H1 (cell line): ENCODE results near the gene MAP2K5. TPM values are rescaled to one million over a fixed set of nuclear protein-coding genes. Genes with fewer than 3 reads are reported as not detected.

Experiments
- CTCF ChIA-PET: fragments of 300-600 bp; sonication (Branson Sonifier 250); formaldehyde crosslinking; loops from one replicate; lab custom pipeline; 2021; ENCODE audit not compliant: partially characterized antibody; lab: Charles Lee
- POLR2A ChIA-PET: fragments of 300-600 bp; sonication (Branson Sonifier 250); formaldehyde crosslinking; loops from one replicate; lab custom pipeline; 2021; ENCODE audit warnings: inconsistent platforms; ENCODE audit not compliant: partially characterized antibody; lab: Charles Lee
- DNase-seq, 2 experiments: peaks; one replicate each; pipeline versions ENCODE4 v3.0.0 to v3.0.0-alpha.2; 2010 to 2022; ENCODE audit warnings: low spot score in 2 of 2, low read depth in 1 of 2, mixed read lengths in 1 of 2
- FAIRE-seq: peaks from 2 replicates; lab custom pipeline; 2011; peaks lifted over from hg19 to GRCh38; lab: Jason Lieb, UNC
- H2AFZ ChIP-seq: 2 replicates; pipeline ENCODE4 v1.8.1; 2012; ENCODE audit warnings: low read length, inconsistent platforms
- H2AK5ac ChIP-seq: 2 replicates; pipeline ENCODE4 v1.6.1; 2013; ENCODE audit warnings: low read depth, low read length
- H2BK120ac ChIP-seq: replicated peaks from 2 replicates; pipeline ENCODE3; 2013; ENCODE audit warnings: low read depth, low read length, inconsistent platforms
- H2BK12ac ChIP-seq: 2 replicates; pipeline ENCODE4 v1.6.1; 2013; ENCODE audit warnings: low read depth, low read length
- H2BK15ac ChIP-seq: 2 replicates; pipeline ENCODE4 v1.6.1; 2013; ENCODE audit warnings: low read length
- H2BK20ac ChIP-seq: 2 replicates; pipeline ENCODE4 v1.6.1; 2013; ENCODE audit warnings: low read length
- H2BK5ac ChIP-seq: 2 replicates; pipeline ENCODE4 v1.6.1; 2013; ENCODE audit warnings: low read depth, low read length
- H3K14ac ChIP-seq: 2 replicates; pipeline ENCODE4 v1.6.1; 2013; ENCODE audit warnings: inconsistent platforms; ENCODE audit not compliant: insufficient read length
- H3K18ac ChIP-seq: 2 replicates; pipeline ENCODE4 v1.6.1; 2013; ENCODE audit warnings: low read length; ENCODE audit errors: extremely low read depth
- H3K23ac ChIP-seq: 2 replicates; pipeline ENCODE4 v1.6.1; 2013; ENCODE audit warnings: inconsistent platforms; ENCODE audit not compliant: insufficient read length
- H3K23me2 ChIP-seq: 2 replicates; pipeline ENCODE4 v1.6.1; 2013; ENCODE audit warnings: low read depth, low read length
- H3K27ac ChIP-seq: 2 replicates; pipeline ENCODE4 v1.6.1; 2011; ENCODE audit warnings: low read depth, low read length, inconsistent platforms
- H3K27me3 ChIP-seq, 4 experiments: replicated peaks in 1 of 4; 1 replicate in 1 of 4; 2 replicates in 3 of 4; pipeline versions ENCODE4 v1.6.1 to v1.8.1; 2011 to 2013; ENCODE audit warnings: low read length in 3 of 4, mild to moderate bottlenecking in 3 of 4, inconsistent platforms in 2 of 4, mixed read lengths in 2 of 4, moderate library complexity in 1 of 4; ENCODE audit not compliant: control insufficient read depth in 3 of 4, insufficient read depth in 3 of 4; ENCODE audit errors: extremely low read depth in 1 of 4
- H3K36me3 ChIP-seq, 4 experiments: 2 replicates each; pipeline versions ENCODE4 v1.6.1 to v1.8.1; 2011 to 2013; ENCODE audit warnings: mild to moderate bottlenecking in 4 of 4, low read length in 3 of 4, moderate library complexity in 2 of 4, control low read depth in 1 of 4, inconsistent platforms in 1 of 4; ENCODE audit not compliant: insufficient read depth in 4 of 4, control insufficient read depth in 2 of 4
- H3K4ac ChIP-seq: replicated peaks from 2 replicates; pipeline ENCODE3; 2013; ENCODE audit warnings: low read length, low read depth, mixed read lengths, inconsistent platforms; ENCODE audit not compliant: insufficient read length
- H3K4me1 ChIP-seq, 4 experiments: replicated peaks in 1 of 4; 1 replicate in 1 of 4; 2 replicates in 3 of 4; pipeline versions ENCODE4 v1.6.1 to v1.8.1; 2011 to 2013; ENCODE audit warnings: low read length in 3 of 4, inconsistent platforms in 2 of 4, mixed read lengths in 1 of 4; ENCODE audit not compliant: insufficient read depth in 4 of 4, control insufficient read depth in 3 of 4
- H3K4me2 ChIP-seq, 2 experiments: 2 replicates each; pipeline versions ENCODE4 v1.6.1 to v1.8.1; 2011 to 2013; ENCODE audit warnings: low read depth in 2 of 2, low read length in 2 of 2, control low read depth in 1 of 2, inconsistent platforms in 1 of 2, mild to moderate bottlenecking in 1 of 2; ENCODE audit not compliant: insufficient read depth in 1 of 2
- H3K4me3 ChIP-seq, 4 experiments: fragments of 200-600, 300-600 bp in 1 of 4; sonication (generic), shearing (Covaris generic), sonication (Bioruptor Twin) in 1 of 4; 2 replicates each; pipeline versions ENCODE4 v1.5.1 to v1.8.1; 2011 to 2016; ENCODE audit warnings: low read length in 4 of 4, low read depth in 3 of 4, control low read depth in 2 of 4, inconsistent platforms in 2 of 4, mild to moderate bottlenecking in 2 of 4, mixed read lengths in 1 of 4, moderate library complexity in 1 of 4; ENCODE audit not compliant: insufficient read depth in 2 of 4; ENCODE audit errors: extremely low read depth in 1 of 4
- H3K56ac ChIP-seq: replicated peaks from 2 replicates; pipeline ENCODE3; 2013; ENCODE audit warnings: low read depth, mild to moderate bottlenecking, mixed read lengths, low read length, inconsistent platforms; ENCODE audit not compliant: insufficient read length
- H3K79me1 ChIP-seq: 2 replicates; pipeline ENCODE4 v1.6.1; 2013; ENCODE audit warnings: low read depth, low read length, control low read depth
- H3K79me2 ChIP-seq, 2 experiments: 2 replicates each; pipeline versions ENCODE4 v1.6.1 to v1.8.1; 2012 to 2013; ENCODE audit warnings: low read length in 2 of 2, mild to moderate bottlenecking in 2 of 2, inconsistent platforms in 1 of 2; ENCODE audit not compliant: insufficient read depth in 2 of 2, control insufficient read depth in 1 of 2
- H3K9ac ChIP-seq, 4 experiments: replicated peaks in 1 of 4; 1 replicate in 1 of 4; 2 replicates in 3 of 4; pipeline versions ENCODE4 v1.6.1 to v1.8.1; 2011 to 2013; ENCODE audit warnings: low read depth in 3 of 4, low read length in 3 of 4, control low read depth in 2 of 4, mild to moderate bottlenecking in 2 of 4, moderate library complexity in 2 of 4, inconsistent platforms in 1 of 4; ENCODE audit errors: extremely low read depth in 1 of 4
- H3K9me3 ChIP-seq, 2 experiments: 2 replicates each; pipeline versions ENCODE4 v1.6.1 to v1.8.1; 2012 to 2013; ENCODE audit warnings: mild to moderate bottlenecking in 2 of 2, moderate library complexity in 2 of 2, control low read depth in 1 of 2, inconsistent platforms in 1 of 2, low read depth in 1 of 2, low read length in 1 of 2, mixed read lengths in 1 of 2; ENCODE audit not compliant: insufficient read depth in 2 of 2
- H4K20me1 ChIP-seq, 2 experiments: replicated peaks in 1 of 2; 2 replicates each; pipeline versions ENCODE3 to v1.8.1; 2011 to 2013; ENCODE audit warnings: inconsistent platforms in 2 of 2, low read length in 2 of 2, mild to moderate bottlenecking in 1 of 2; ENCODE audit not compliant: insufficient read depth in 2 of 2, control insufficient read depth in 1 of 2
- H4K5ac ChIP-seq: 2 replicates; pipeline ENCODE4 v1.6.1; 2013; ENCODE audit warnings: low read length, low read depth, mixed read lengths, inconsistent platforms; ENCODE audit not compliant: insufficient read length
- H4K8ac ChIP-seq: 2 replicates; pipeline ENCODE4 v1.8.0; 2013; ENCODE audit warnings: mild to moderate bottlenecking, moderate library complexity, low read length, inconsistent platforms; ENCODE audit not compliant: insufficient read depth; ENCODE audit errors: extremely low read depth
- H4K91ac ChIP-seq: replicated peaks from 2 replicates; pipeline ENCODE3; 2013; ENCODE audit warnings: low read length, mixed read lengths, inconsistent platforms; ENCODE audit not compliant: insufficient read length
- BRCA1 ChIP-seq: IDR thresholded peaks from 2 replicates; pipeline ENCODE4 v1.6.1; 2012; ENCODE audit warnings: low read depth, low read length, improper control_type of control experiment
- CHD1 ChIP-seq: IDR thresholded peaks from 2 replicates; pipeline ENCODE4 v1.6.1; 2012; ENCODE audit warnings: low read depth, low read length, improper control_type of control experiment
- EZH2 ChIP-seq: fragments of 200-600 bp; sonication (generic); IDR thresholded peaks from 2 replicates; pipeline ENCODE4 v1.7.1; 2012; ENCODE audit warnings: low read depth, mild to moderate bottlenecking, moderate library complexity, low read length, inconsistent platforms; ENCODE audit not compliant: severe bottlenecking
- HDAC2 ChIP-seq, 2 experiments: fragments of 300-600 bp in 1 of 2; sonication (generic) in 1 of 2; IDR thresholded peaks; 2 replicates each; pipeline ENCODE4 v1.6.1; 2011 to 2012; ENCODE audit warnings: low read depth in 2 of 2, low read length in 2 of 2, mild to moderate bottlenecking in 2 of 2, moderate library complexity in 2 of 2, borderline replicate concordance in 1 of 2, inconsistent platforms in 1 of 2
- JUN ChIP-seq: IDR thresholded peaks from 2 replicates; pipeline ENCODE4 v1.6.1; 2011; ENCODE audit warnings: low read depth, mild to moderate bottlenecking, improper control_type of control experiment, low read length
- KDM1A ChIP-seq: fragments of 200-600, 300-600 bp; sonication (generic); IDR thresholded peaks from 2 replicates; pipeline ENCODE4 v1.7.1; 2016; ENCODE audit warnings: mild to moderate bottlenecking, low read length, borderline replicate concordance
- MAFK ChIP-seq: IDR thresholded peaks from 2 replicates; pipeline ENCODE4 v1.6.1; 2012; ENCODE audit warnings: low read depth, mild to moderate bottlenecking, improper control_type of control experiment, low read length
- PHF8 ChIP-seq: fragments of 200-600 bp; sonication (generic); conservative IDR thresholded peaks from 2 replicates; pipeline ENCODE4 v1.7.1; 2012; ENCODE audit warnings: low read depth, mild to moderate bottlenecking, inconsistent platforms, low read length, moderate library complexity
- RFX5 ChIP-seq: IDR thresholded peaks from 2 replicates; pipeline ENCODE4 v1.6.1; 2011; ENCODE audit warnings: low read depth, low read length, improper control_type of control experiment, borderline replicate concordance
- SP2 ChIP-seq: IDR thresholded peaks from 2 replicates; pipeline ENCODE4 v1.6.1; 2012; ENCODE audit warnings: mild to moderate bottlenecking, low read length, inconsistent platforms
- SP4 ChIP-seq: IDR thresholded peaks from 2 replicates; pipeline ENCODE4 v1.6.1; 2012; ENCODE audit warnings: low read length, inconsistent platforms
- TAF7 ChIP-seq: optimal IDR thresholded peaks from 2 replicates; pipeline ENCODE3; 2011; ENCODE audit warnings: low read depth, mild to moderate bottlenecking, inconsistent platforms, low read length, moderate library complexity, borderline replicate concordance
- WGBS, 2 experiments: shearing (Covaris generic) in 1 of 2; methylation state at CpG; one replicate each; pipeline versions ENCODE4 v1.1.6 to v1.1.7; 2013 to 2015; ENCODE audit warnings: low lambda C conversion rate in 2 of 2, mixed read lengths in 2 of 2, inconsistent platforms in 1 of 2, low coverage in 1 of 2, missing lambda C conversion rate in 1 of 2; ENCODE audit not compliant: insufficient replicate concordance in 2 of 2, insufficient coverage in 1 of 2, insufficient read length in 1 of 2; ENCODE audit errors: extremely low coverage in 1 of 2, missing lambda C conversion rate in 1 of 2; 5-methylcytosine and 5-hydroxymethylcytosine counted together
- polyA plus RNA-seq, 7 experiments: library from polyadenylated mRNA; depleted of rRNA in 3 of 7; stranded (reverse) in 5 of 7; unstranded in 2 of 7; fragments of >200 nt in 5 of 7; fragments of 200-250 nt in 2 of 7; gene quantifications; 1 replicate in 5 of 7; 2 replicates in 1 of 7; 4 replicates in 1 of 7; pipeline versions ENCODE4 v1.2.1 to v1.2.3, GENCODE V29; 2011 to 2013; ENCODE audit warnings: missing spikeins in 2 of 7, mixed read lengths in 2 of 7
- total RNA-seq: library from RNA; stranded (reverse); fragmentation: NEBNext Ultra II Directional; extraction: Animal tissue kit (Norgen Biotek cat#: 25700); gene quantifications from 2 replicates; pipeline ENCODE4 v1.2.1, GENCODE V29; 2021
- TF ChIP-seq, protein P1 (sequence below): IDR thresholded peaks from 2 replicates; pipeline ENCODE4 v1.6.1; 2012; ENCODE audit warnings: low read length, inconsistent platforms

The MAP2K5 gene
- total and polyA plus RNA-seq, 2 of the 8 experiments (the other 6 are each of a cell fraction or from before 2014, with no cell fraction given), result 4.4 to 15.8 TPM

DNA sequence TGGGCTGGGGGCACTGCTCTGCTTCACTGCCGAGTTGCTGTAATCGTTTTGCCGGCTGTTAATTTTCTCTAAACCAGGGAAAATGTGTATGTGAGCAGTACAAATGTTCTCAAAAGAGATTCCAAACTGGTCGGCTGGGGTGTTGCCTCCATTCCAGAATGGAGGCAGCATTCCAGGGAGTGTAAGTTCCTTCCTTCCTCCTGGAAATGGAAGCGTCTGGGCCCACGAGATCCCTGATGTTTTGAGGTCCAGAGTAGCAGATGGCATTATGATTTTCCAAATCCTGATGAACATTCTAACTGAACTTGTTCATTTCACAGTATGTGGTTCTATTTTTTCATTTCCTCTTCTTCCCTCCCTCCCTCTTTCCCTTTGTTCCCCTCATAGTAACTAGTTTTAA is 218.4 kb downstream of the MAP2K5 start:
- H3K36me3 ChIP-seq, result no peaks in the 10 kb centered on the region
- H3K4me3 ChIP-seq, result no peak overlapping the region
- H3K18ac ChIP-seq, result no peak overlapping the region
- no peak overlapping the region for H4K91ac ChIP-seq
- ChIA-PET CTCF (interaction anchor here (1.3 kb wide), 1 partner anchor 31 kb away, joined by 4 read pairs; no protein-coding TSS in a partner anchor), POLR2A (no interaction called here)
- no peak overlapping the region for H3K9ac ChIP-seq
- no peak overlapping the region for H2AK5ac ChIP-seq
- H3K9me3 ChIP-seq, result no peaks in the 10 kb centered on the region
- H3K4me1 ChIP-seq, result no peaks in the 10 kb centered on the region
- H2AFZ ChIP-seq, result no peak overlapping the region
- H3K14ac ChIP-seq, result no peak overlapping the region
- no peak overlapping the region for H3K4ac ChIP-seq
- no peaks in the 10 kb centered on the region for H3K27me3 ChIP-seq
- no peaks in the 10 kb centered on the region for H4K20me1 ChIP-seq
- FAIRE-seq (no peak), DNase-seq (no peak)
- H2BK5ac ChIP-seq, result no peak overlapping the region
- no peak overlapping the region for H2BK12ac ChIP-seq
- no peak overlapping the region for H4K5ac ChIP-seq
- no peaks in the 10 kb centered on the region for H3K79me2 ChIP-seq
- H3K79me1 ChIP-seq, result no peaks in the 10 kb centered on the region
- no peak overlapping the region for H2BK15ac ChIP-seq
- H3K23me2 ChIP-seq, result no peaks in the 10 kb centered on the region
- no peak overlapping the region for H3K56ac ChIP-seq
- no peak overlapping the region for H3K23ac ChIP-seq
- no peak overlapping the region; the same call in 1 of the 2 replicates for H4K8ac ChIP-seq
- WGBS, 2 experiments, result 94% methylated on average over 6 of the region's 6 CpGs; no CpG with 5 or more reads in 1 of the 2 experiments
- no peak overlapping the region for H2BK20ac ChIP-seq
- no peak overlapping the region for H3K4me2 ChIP-seq
- H3K27ac ChIP-seq, result no peak overlapping the region
- no peak overlapping the region for H2BK120ac ChIP-seq
- TF ChIP-seq TAF7 (no peak), KDM1A (no peak), JUN (no peak), RFX5 (no peak), CHD1 (no peak), MAFK (no peak), EZH2 (no peak), SP2 (no peak), BRCA1 (no peak), SP4 (no peak), PHF8 (no peak), HDAC2 (IDR thresholded peaks at IDR 0.05; ENCODE audit: borderline replicate concordance in 1 of 2, low read depth in 2 of 2, low read length in 2 of 2) (no peak)
- TF ChIP-seq, protein P1, sequence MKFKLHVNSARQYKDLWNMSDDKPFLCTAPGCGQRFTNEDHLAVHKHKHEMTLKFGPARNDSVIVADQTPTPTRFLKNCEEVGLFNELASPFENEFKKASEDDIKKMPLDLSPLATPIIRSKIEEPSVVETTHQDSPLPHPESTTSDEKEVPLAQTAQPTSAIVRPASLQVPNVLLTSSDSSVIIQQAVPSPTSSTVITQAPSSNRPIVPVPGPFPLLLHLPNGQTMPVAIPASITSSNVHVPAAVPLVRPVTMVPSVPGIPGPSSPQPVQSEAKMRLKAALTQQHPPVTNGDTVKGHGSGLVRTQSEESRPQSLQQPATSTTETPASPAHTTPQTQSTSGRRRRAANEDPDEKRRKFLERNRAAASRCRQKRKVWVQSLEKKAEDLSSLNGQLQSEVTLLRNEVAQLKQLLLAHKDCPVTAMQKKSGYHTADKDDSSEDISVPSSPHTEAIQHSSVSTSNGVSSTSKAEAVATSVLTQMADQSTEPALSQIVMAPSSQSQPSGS, result no peak
